HEK293 (cell line): Measurements from ENCODE around the gene ARTN.

ENCODE experiments used
- CTCF ChIA-PET: fragments of 350-600 bp; formaldehyde crosslinking; extraction: SDS; loops from one replicate; lab custom pipeline; 2021; ENCODE audit warnings: antibody characterized with exemption; lab: Yijun Ruan, JAX
- POLR2A ChIA-PET: fragments of 300-600 bp; formaldehyde crosslinking; extraction: SDS; loops from one replicate; lab custom pipeline; 2020; ENCODE audit warnings: antibody characterized with exemption, inconsistent platforms; lab: Yijun Ruan, JAX
- H3K27ac ChIP-seq: fragments of 200-500 bp; sonication (Bioruptor generic); 2 replicates; pipeline ENCODE4 v1.5.1; 2014; ENCODE audit warnings: low read depth, low read length, control low read depth, inconsistent platforms; ENCODE audit errors: extremely low read depth
- H3K36me3 ChIP-seq, 2 experiments: fragments of 200-500 bp in 1 of 2; sonication (Bioruptor generic) in 1 of 2; 1 replicate in 1 of 2; 2 replicates in 1 of 2; pipeline ENCODE4 v1.5.1; 2014 to 2017; ENCODE audit warnings: inconsistent platforms in 2 of 2, low read length in 2 of 2; ENCODE audit not compliant: control insufficient read depth in 2 of 2, insufficient read depth in 1 of 2
- H3K4me1 ChIP-seq: fragments of 200-500 bp; sonication (Bioruptor generic); 2 replicates; pipeline ENCODE4 v1.5.1; 2014; ENCODE audit warnings: mild to moderate bottlenecking, low read length, inconsistent platforms; ENCODE audit not compliant: control insufficient read depth, insufficient read depth
- H3K4me3 ChIP-seq: 2 replicates; pipeline ENCODE4 v1.5.1; 2011; ENCODE audit warnings: low read depth, mild to moderate bottlenecking, control low read depth, low read length, moderate library complexity
- H3K9me3 ChIP-seq: fragments of 200-500 bp; sonication (Bioruptor generic); 2 replicates; pipeline ENCODE4 v1.5.1; 2014; ENCODE audit warnings: low read depth, low read length, inconsistent platforms; ENCODE audit not compliant: control insufficient read depth, insufficient read depth
- BCL11A ChIP-seq: fragments of 450-650 bp; formaldehyde crosslinking; IDR thresholded peaks from 2 replicates; pipeline ENCODE4 v1.5.1; 2016; ENCODE audit warnings: low read depth, missing biosample characterization, missing genetic modification characterization
- FEZF1 ChIP-seq: fragments of 450-650 bp; formaldehyde crosslinking; IDR thresholded peaks from 2 replicates; pipeline ENCODE4 v1.5.1; 2016; ENCODE audit warnings: missing biosample characterization, missing genetic modification characterization
- GFI1B ChIP-seq: fragments of 450-650 bp; formaldehyde crosslinking; IDR thresholded peaks from 2 replicates; pipeline ENCODE4 v1.5.1; 2016; ENCODE audit warnings: missing biosample characterization, missing genetic modification characterization
- HOXC10 ChIP-seq: sonication (generic); formaldehyde crosslinking; IDR thresholded peaks from 2 replicates; pipeline ENCODE4 v1.8.1; 2023; ENCODE audit warnings: mild to moderate bottlenecking, missing genetic modification reagents
- REPIN1 ChIP-seq: fragments of 450-650 bp; formaldehyde crosslinking; IDR thresholded peaks from 2 replicates; pipeline ENCODE4 v1.5.1; 2017; ENCODE audit warnings: missing biosample characterization, missing genetic modification characterization, low read depth
- SALL2 ChIP-seq: fragments of 450-650 bp; formaldehyde crosslinking; IDR thresholded peaks from 2 replicates; pipeline ENCODE4 v1.5.0; 2017; ENCODE audit warnings: missing biosample characterization, mild to moderate bottlenecking, missing genetic modification characterization, borderline replicate concordance
- ZFP41 ChIP-seq: fragments of 450-650 bp; formaldehyde crosslinking; IDR thresholded peaks from 2 replicates; pipeline ENCODE4 v1.5.1; 2016; ENCODE audit warnings: missing biosample characterization, missing genetic modification characterization, borderline replicate concordance
- ZNF155 ChIP-seq: fragments of 450-650 bp; formaldehyde crosslinking; IDR thresholded peaks from 2 replicates; pipeline ENCODE4 v1.5.1; 2016; ENCODE audit warnings: missing biosample characterization, missing genetic modification characterization
- ZNF16 ChIP-seq: fragments of 450-650 bp; formaldehyde crosslinking; IDR thresholded peaks from 2 replicates; pipeline ENCODE4 v1.5.1; 2016; ENCODE audit warnings: low read depth, missing biosample characterization, missing genetic modification characterization
- ZNF266 ChIP-seq: fragments of 450-650 bp; formaldehyde crosslinking; IDR thresholded peaks from 2 replicates; pipeline ENCODE4 v1.5.1; 2016; ENCODE audit warnings: missing biosample characterization, missing genetic modification characterization, low read depth
- ZNF324 ChIP-seq: fragments of 450-650 bp; formaldehyde crosslinking; IDR thresholded peaks from 2 replicates; pipeline ENCODE4 v1.5.1; 2016; ENCODE audit warnings: missing biosample characterization, missing genetic modification characterization
- ZNF341 ChIP-seq: fragments of 450-650 bp; formaldehyde crosslinking; IDR thresholded peaks from 2 replicates; pipeline ENCODE4; 2016; ENCODE audit warnings: low read depth, missing biosample characterization, missing genetic modification characterization
- ZNF394 ChIP-seq: fragments of 450-650 bp; formaldehyde crosslinking; IDR thresholded peaks from 2 replicates; pipeline ENCODE4 v1.5.1; 2016; ENCODE audit warnings: missing biosample characterization, missing genetic modification characterization, mild to moderate bottlenecking, moderate library complexity, borderline replicate concordance
- ZNF48 ChIP-seq: fragments of 450-650 bp; formaldehyde crosslinking; IDR thresholded peaks from 2 replicates; pipeline ENCODE4 v1.5.1; 2016; ENCODE audit warnings: missing biosample characterization, missing genetic modification characterization
- ZNF501 ChIP-seq: fragments of 450-650 bp; formaldehyde crosslinking; IDR thresholded peaks from 2 replicates; pipeline ENCODE4 v1.5.1; 2016; ENCODE audit warnings: missing biosample characterization, missing genetic modification characterization
- ZNF529 ChIP-seq: fragments of 450-650 bp; formaldehyde crosslinking; IDR thresholded peaks from 2 replicates; pipeline ENCODE4 v1.5.1; 2017; ENCODE audit warnings: missing genetic modification characterization, missing biosample characterization; ENCODE audit not compliant: insufficient replicate concordance
- ZNF571 ChIP-seq: fragments of 450-650 bp; formaldehyde crosslinking; IDR thresholded peaks from 2 replicates; pipeline ENCODE4 v1.5.0; 2017; ENCODE audit warnings: missing biosample characterization, missing genetic modification characterization
- ZNF600 ChIP-seq: fragments of 450-650 bp; formaldehyde crosslinking; IDR thresholded peaks from 2 replicates; pipeline ENCODE4 v1.5.1; 2016; ENCODE audit warnings: missing biosample characterization, missing genetic modification characterization
- ZNF624 ChIP-seq: fragments of 450-650 bp; formaldehyde crosslinking; IDR thresholded peaks from 2 replicates; pipeline ENCODE4 v1.5.1; 2017; ENCODE audit warnings: missing biosample characterization, missing genetic modification characterization
- ZNF76 ChIP-seq: fragments of 450-650 bp; formaldehyde crosslinking; IDR thresholded peaks from 2 replicates; pipeline ENCODE4; 2016; ENCODE audit warnings: low read depth, missing biosample characterization, missing genetic modification characterization, borderline replicate concordance
- ZNF776 ChIP-seq: fragments of 450-650 bp; formaldehyde crosslinking; IDR thresholded peaks from 2 replicates; pipeline ENCODE4 v1.5.0; 2017; ENCODE audit warnings: missing biosample characterization, missing genetic modification characterization, borderline replicate concordance
- ZNF791 ChIP-seq: fragments of 450-650 bp; formaldehyde crosslinking; IDR thresholded peaks from 2 replicates; pipeline ENCODE4 v1.5.1; 2016; ENCODE audit warnings: missing biosample characterization, missing genetic modification characterization
- ZNF830 ChIP-seq: fragments of 450-650 bp; IDR thresholded peaks from 2 replicates; pipeline ENCODE4 v1.5.0; 2018; ENCODE audit warnings: missing biosample characterization, missing genetic modification characterization, low read depth, mild to moderate bottlenecking, moderate library complexity
- TF ChIP-seq, protein P1 (sequence below): fragments of 450-650 bp; formaldehyde crosslinking; IDR thresholded peaks from 2 replicates; pipeline ENCODE4 v1.5.1; 2016; ENCODE audit warnings: missing biosample characterization, missing genetic modification characterization
- TF ChIP-seq, protein P2 (sequence below): fragments of 450-650 bp; formaldehyde crosslinking; IDR thresholded peaks from 2 replicates; pipeline ENCODE4 v1.5.1; 2016; ENCODE audit warnings: missing biosample characterization, missing genetic modification characterization, borderline replicate concordance
- TF ChIP-seq, protein P3 (sequence below): fragments of 450-650 bp; formaldehyde crosslinking; IDR thresholded peaks from 2 replicates; pipeline ENCODE4 v1.5.1; 2017; ENCODE audit warnings: missing biosample characterization, missing genetic modification characterization

Gene ARTN

DNA sequence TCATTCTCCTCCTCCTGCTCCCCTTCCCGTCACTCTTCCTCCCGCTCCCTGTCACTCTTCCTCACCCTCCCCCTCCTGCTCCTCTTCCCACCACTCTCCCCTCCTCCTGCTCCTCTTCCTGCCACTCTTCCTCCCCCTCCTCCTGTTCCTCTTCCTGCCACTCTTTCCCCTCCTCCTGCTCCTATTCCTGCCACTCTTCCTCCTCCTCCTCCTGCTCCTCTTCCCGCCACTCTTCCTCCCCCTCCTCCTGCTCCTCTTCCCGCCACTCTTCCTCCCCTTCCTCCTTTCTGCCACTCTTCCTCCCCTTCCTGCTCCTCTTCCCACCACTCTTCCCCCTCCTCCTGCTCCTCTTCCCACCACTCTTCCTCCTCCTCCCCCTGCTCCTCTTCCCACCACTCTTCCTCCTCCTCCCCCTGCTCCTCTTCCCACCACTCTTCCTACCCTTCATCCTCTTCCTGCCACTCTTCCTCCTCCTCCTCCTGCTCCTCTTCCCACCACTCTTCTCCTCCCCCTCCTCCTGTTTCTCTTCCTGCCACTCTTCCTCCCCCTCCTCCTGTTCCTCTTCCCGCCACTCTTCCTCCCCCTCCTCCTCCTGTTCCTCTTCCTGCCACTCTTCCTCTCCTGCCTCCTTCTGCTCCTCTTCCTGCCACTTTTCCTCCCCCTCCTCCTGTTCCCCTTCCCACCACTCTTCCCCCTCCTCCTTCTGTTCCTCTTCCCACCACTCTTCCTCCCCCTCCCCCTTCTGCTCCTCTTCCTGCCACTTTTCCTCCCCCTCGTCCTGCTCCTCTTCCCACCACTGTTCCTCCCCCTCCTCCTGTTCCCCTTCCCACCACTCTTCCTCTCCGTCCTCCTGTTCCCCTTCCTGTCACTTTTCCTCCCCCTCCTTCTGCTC lies 28.7 kb upstream of the ARTN start:
- CTCF ChIA-PET = no interaction called here

DNA sequence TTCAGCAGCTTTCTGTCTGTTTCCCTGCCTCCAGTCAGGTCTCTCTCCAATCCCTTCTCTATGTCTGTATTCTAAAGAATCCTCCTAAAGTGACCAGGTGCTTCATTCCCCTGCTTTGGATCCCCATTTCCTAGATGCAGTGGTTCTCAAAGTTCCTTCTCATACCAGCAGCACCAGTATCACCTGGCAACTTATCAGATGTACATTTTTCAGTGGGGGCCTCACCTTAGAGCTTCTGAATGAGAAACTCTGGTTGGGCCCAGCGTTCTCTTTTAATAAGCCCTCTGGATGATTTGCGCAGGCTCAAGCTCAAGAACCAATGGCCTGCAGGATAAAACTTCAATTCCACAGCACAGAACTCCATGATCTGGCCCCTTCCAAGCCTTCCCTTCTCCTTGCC lies 25.4 kb upstream of the ARTN start:
- TF ChIP-seq REPIN1 (tag by site-specific recombination) = no peak
- TF ChIP-seq ZNF830 (tag by site-specific recombination) = no peak
- no peak for TF ChIP-seq ZNF776 (tag by site-specific recombination)
- no peak for TF ChIP-seq FEZF1
- no peak for TF ChIP-seq ZNF266 (tag by site-specific recombination)
- TF ChIP-seq, protein P1, sequence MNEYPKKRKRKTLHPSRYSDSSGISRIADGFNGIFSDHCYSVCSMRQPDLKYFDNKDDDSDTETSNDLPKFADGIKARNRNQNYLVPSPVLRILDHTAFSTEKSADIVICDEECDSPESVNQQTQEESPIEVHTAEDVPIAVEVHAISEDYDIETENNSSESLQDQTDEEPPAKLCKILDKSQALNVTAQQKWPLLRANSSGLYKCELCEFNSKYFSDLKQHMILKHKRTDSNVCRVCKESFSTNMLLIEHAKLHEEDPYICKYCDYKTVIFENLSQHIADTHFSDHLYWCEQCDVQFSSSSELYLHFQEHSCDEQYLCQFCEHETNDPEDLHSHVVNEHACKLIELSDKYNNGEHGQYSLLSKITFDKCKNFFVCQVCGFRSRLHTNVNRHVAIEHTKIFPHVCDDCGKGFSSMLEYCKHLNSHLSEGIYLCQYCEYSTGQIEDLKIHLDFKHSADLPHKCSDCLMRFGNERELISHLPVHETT (tag by site-specific recombination) = no peak
- TF ChIP-seq HOXC10 = no peak
- TF ChIP-seq, protein P2, sequence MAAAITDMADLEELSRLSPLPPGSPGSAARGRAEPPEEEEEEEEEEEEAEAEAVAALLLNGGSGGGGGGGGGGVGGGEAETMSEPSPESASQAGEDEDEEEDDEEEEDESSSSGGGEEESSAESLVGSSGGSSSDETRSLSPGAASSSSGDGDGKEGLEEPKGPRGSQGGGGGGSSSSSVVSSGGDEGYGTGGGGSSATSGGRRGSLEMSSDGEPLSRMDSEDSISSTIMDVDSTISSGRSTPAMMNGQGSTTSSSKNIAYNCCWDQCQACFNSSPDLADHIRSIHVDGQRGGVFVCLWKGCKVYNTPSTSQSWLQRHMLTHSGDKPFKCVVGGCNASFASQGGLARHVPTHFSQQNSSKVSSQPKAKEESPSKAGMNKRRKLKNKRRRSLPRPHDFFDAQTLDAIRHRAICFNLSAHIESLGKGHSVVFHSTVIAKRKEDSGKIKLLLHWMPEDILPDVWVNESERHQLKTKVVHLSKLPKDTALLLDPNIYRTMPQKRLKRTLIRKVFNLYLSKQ (tag by site-specific recombination) = no peak
- no peak for TF ChIP-seq ZNF529 (tag by site-specific recombination)
- TF ChIP-seq ZNF571 (tag by site-specific recombination) = no peak
- TF ChIP-seq ZNF16 (tag by site-specific recombination) = no peak
- no peak for TF ChIP-seq ZFP41 (tag by site-specific recombination)
- no peak for TF ChIP-seq ZNF600 (tag by site-specific recombination)
- Histone ChIP-seq H3K4me3 (no peak overlapping the region), H3K4me1 (no peaks in the 10 kb centered on the region), H3K36me3 (no peaks in the 10 kb centered on the region), H3K27ac (no peak overlapping the region), H3K9me3 (no peaks in the 10 kb centered on the region)
- POLR2A ChIA-PET = no interaction called here
- CTCF ChIA-PET = interaction anchor here (0.6 to 1.2 kb wide), 3 partner anchors 11 to 144 kb away, joined by 3 to 6 read pairs (median 3); no protein-coding TSS in a partner anchor

More for the DNA sequence above, 28.7 kb upstream of the ARTN start:
- Histone ChIP-seq H3K9me3 (no peaks in the 10 kb centered on the region), H3K27ac (no peak overlapping the region), H3K36me3 (peaks cover 0 to 3% of the 10 kb centered on the region in 2 experiments; a peak in 1 of 3 replicates), H3K4me3 (no peak overlapping the region), H3K4me1 (no peaks in the 10 kb centered on the region)
- TF ChIP-seq ZNF76 (tag by site-specific recombination) (no peak), ZNF324 (tag by site-specific recombination) (no peak), ZNF48 (tag by site-specific recombination) (no peak), SALL2 (tag by site-specific recombination) (no peak), BCL11A (no peak), ZNF394 (no peak), ZNF155 (tag by site-specific recombination) (no peak), GFI1B (tag by site-specific recombination) (no peak), ZNF830 (tag by site-specific recombination) (no peak), ZNF501 (tag by site-specific recombination) (no peak), ZNF791 (tag by site-specific recombination) (no peak), ZNF624 (tag by site-specific recombination) (no peak), ZNF341 (tag by site-specific recombination) (no peak)
- TF ChIP-seq, protein P3, sequence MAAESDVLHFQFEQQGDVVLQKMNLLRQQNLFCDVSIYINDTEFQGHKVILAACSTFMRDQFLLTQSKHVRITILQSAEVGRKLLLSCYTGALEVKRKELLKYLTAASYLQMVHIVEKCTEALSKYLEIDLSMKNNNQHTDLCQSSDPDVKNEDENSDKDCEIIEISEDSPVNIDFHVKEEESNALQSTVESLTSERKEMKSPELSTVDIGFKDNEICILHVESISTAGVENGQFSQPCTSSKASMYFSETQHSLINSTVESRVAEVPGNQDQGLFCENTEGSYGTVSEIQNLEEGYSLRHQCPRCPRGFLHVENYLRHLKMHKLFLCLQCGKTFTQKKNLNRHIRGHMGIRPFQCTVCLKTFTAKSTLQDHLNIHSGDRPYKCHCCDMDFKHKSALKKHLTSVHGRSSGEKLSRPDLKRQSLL (tag by site-specific recombination) = no peak
- POLR2A ChIA-PET = no interaction called here
